ENCODE data around the gene DISP1.

- TF ChIP-seq ZNF384 (IDR thresholded peaks at IDR 0.05) (no peak), ELF4 (IDR thresholded peaks at IDR 0.05) (no peak), HDGF (IDR thresholded peaks at IDR 0.05; ENCODE audit: borderline replicate concordance) (no peak), BHLHE40 (IDR thresholded peaks at IDR 0.05; ENCODE audit: borderline replicate concordance) (no peak), SUZ12 (IDR thresholded peaks at IDR 0.05) (no peak), NFRKB (IDR thresholded peaks at IDR 0.05) (no peak), CTBP1 (IDR thresholded peaks at IDR 0.05; ENCODE audit: borderline replicate concordance) (no peak), ARNT (IDR thresholded peaks at IDR 0.05) (no peak), SP1 (IDR thresholded peaks at IDR 0.05) (no peak), TARDBP (IDR thresholded peaks at IDR 0.05) (no peak), L3MBTL2 (conservative IDR thresholded peaks at IDR 0.05) (no peak)
Observed at GRCh38 chr1:222783051-222783450, 31.8 kb upstream of the DISP1 start.
